ENCODE data around the gene ONECUT1.
A peak's percentile ranks its signal among the peaks of the same experiment; 100 is the strongest.

DNA sequence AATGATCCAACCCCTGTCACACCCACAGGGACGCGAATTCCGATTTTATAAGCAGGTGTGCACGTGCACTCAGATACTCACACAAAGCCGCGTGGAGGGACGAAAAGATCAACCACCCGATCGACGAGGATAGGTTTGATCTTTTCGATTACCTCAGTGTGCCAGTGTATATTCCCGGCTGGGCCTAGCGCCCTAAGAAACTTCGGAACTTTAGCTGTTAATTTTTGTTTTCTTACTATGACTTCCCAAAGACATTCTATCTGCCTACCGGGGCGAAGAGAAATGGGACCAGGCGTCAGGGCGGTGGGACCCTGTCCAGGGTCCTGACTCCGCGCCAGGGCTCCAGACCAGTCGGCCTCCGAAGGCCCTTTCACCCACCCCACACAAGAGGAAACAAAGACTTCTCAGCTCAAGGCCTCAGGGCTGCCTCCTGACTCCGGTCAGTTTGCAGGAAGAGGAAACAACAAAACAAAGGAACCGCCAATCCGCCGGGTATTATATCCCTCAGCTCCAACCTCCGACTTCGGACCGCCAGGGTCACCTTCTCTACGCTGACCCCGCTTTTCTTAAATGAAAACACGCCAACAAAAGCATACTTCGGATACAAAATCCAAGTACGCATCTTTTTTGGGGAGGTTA, 6.8 kb downstream of the ONECUT1 start:
- TF ChIP-seq JUND (IDR thresholded peaks at IDR 0.05; ENCODE audit: low read length) (no peak), TAF1 (IDR thresholded peaks at IDR 0.05; ENCODE audit: low read depth, low read length) (no peak), BRCA1 (IDR thresholded peaks at IDR 0.05; ENCODE audit: low read depth, low read length) (no peak), YY1 (IDR thresholded peaks at IDR 0.05; ENCODE audit: low read depth, low read length) (peak; percentile 66; the same call in 1 of the 2 replicates), EZH2 (IDR thresholded peaks at IDR 0.05; ENCODE audit: low read depth, low read length, severe bottlenecking) (no peak), ZNF274 (IDR thresholded peaks at IDR 0.05; ENCODE audit: borderline replicate concordance, extremely low read depth, low read length) (no peak), RFX5 (IDR thresholded peaks at IDR 0.05; ENCODE audit: borderline replicate concordance, low read depth, low read length) (no peak), EP300 (IDR thresholded peaks at IDR 0.05; ENCODE audit: borderline replicate concordance in 1 of 2, low read depth in 2 of 2, low read length in 2 of 2) (peak in 1 of 2 experiments; percentile 44; a peak in 1 of 3 replicates), NANOG (IDR thresholded peaks at IDR 0.05; ENCODE audit: insufficient read depth, low read depth, low read length, poor library complexity, severe bottlenecking) (no peak)
- TF ChIP-seq, protein P1, sequence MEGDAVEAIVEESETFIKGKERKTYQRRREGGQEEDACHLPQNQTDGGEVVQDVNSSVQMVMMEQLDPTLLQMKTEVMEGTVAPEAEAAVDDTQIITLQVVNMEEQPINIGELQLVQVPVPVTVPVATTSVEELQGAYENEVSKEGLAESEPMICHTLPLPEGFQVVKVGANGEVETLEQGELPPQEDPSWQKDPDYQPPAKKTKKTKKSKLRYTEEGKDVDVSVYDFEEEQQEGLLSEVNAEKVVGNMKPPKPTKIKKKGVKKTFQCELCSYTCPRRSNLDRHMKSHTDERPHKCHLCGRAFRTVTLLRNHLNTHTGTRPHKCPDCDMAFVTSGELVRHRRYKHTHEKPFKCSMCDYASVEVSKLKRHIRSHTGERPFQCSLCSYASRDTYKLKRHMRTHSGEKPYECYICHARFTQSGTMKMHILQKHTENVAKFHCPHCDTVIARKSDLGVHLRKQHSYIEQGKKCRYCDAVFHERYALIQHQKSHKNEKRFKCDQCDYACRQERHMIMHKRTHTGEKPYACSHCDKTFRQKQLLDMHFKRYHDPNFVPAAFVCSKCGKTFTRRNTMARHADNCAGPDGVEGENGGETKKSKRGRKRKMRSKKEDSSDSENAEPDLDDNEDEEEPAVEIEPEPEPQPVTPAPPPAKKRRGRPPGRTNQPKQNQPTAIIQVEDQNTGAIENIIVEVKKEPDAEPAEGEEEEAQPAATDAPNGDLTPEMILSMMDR (IDR thresholded peaks at IDR 0.05; ENCODE audit: control extremely low read depth in 1 of 3, insufficient read depth in 1 of 3, low read depth in 1 of 3, low read length in 3 of 3), result no peak
- TF ChIP-seq, protein P2, sequence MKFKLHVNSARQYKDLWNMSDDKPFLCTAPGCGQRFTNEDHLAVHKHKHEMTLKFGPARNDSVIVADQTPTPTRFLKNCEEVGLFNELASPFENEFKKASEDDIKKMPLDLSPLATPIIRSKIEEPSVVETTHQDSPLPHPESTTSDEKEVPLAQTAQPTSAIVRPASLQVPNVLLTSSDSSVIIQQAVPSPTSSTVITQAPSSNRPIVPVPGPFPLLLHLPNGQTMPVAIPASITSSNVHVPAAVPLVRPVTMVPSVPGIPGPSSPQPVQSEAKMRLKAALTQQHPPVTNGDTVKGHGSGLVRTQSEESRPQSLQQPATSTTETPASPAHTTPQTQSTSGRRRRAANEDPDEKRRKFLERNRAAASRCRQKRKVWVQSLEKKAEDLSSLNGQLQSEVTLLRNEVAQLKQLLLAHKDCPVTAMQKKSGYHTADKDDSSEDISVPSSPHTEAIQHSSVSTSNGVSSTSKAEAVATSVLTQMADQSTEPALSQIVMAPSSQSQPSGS (IDR thresholded peaks at IDR 0.05; ENCODE audit: low read length), result no peak
